ENCODE measurements around the gene BMP8B.
A peak's percentile ranks its signal among the peaks of the same experiment; 100 is the strongest.
"Not testable (repeated sequence)": the region's sequence is repeated elsewhere in the genome, so short reads cannot be mapped to it uniquely, and the experiment has no call there.

BMP8B gene, protein sequence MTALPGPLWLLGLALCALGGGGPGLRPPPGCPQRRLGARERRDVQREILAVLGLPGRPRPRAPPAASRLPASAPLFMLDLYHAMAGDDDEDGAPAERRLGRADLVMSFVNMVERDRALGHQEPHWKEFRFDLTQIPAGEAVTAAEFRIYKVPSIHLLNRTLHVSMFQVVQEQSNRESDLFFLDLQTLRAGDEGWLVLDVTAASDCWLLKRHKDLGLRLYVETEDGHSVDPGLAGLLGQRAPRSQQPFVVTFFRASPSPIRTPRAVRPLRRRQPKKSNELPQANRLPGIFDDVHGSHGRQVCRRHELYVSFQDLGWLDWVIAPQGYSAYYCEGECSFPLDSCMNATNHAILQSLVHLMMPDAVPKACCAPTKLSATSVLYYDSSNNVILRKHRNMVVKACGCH

DNA sequence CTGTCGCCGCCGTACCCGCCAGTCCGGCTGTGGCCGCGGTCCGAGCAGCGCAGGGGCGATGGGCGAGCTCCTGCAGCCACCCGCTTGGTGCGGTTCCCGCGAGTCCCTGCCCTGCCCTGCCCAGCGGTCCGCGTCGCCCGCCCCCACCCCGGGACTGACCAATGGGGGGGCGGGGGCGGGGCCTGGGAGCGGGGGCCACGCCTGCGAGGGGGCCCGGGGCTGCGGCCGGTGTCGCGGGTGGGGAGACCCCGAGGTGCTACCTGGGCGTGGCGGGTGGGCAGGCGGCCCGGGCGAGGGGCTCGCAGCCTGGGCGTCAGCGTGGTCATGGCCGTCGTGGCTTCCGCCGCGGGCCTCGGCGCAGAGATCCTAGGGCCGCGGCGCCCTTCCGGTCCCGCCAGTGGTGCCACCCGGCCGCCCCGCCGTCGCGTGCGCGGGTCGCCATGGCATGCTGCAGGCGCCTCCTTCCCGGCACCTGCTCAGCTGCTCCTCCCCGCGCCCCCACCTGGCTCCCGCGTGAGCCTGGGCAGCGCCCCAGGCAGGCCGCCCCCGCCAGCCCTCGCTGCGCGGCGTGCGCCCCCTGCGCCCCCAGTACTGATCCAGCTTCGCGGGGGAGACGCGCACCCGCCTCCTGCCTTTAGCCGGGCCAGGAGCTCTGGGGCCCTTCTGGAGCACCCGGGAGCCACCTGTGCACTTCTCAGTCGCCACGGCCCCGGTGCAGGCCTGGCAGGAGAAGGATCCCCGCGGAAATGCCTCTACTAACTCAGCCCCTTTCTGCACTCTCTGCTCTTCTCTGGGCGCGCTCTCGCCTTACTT is at the start of gene BMP8B:
BMP8B (minus strand) TSS at position 108 of the 813 bp plus-strand sequence. CDS start 380 bp downstream, outside the sequence.
- DNase-seq, result peak; percentile 68

DNA sequence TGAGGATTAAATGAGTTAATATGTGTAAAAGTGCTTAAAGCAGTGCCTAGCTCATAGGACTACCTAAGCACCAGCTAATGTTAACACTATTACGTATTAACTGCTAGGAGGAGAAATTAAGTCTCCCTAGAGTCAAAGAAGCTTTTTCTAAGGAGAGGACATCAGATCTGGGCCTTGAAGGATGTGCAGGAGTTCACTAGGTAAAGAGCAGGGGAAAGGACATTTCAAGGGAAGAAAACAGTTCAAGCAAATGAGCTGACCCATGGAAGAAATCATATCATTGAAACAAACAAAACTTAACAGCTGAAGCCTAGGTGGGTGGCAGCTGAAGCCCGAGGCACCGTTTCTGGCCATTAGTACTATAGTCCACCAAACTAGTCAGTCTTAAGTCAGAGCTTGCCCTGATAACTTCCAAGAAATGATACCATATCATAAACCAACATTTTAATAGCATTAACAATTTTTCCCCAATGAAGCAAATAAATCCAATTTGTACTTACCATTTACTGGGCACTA is 48.0 kb upstream of the BMP8B start:
- no peak for DNase-seq

DNA sequence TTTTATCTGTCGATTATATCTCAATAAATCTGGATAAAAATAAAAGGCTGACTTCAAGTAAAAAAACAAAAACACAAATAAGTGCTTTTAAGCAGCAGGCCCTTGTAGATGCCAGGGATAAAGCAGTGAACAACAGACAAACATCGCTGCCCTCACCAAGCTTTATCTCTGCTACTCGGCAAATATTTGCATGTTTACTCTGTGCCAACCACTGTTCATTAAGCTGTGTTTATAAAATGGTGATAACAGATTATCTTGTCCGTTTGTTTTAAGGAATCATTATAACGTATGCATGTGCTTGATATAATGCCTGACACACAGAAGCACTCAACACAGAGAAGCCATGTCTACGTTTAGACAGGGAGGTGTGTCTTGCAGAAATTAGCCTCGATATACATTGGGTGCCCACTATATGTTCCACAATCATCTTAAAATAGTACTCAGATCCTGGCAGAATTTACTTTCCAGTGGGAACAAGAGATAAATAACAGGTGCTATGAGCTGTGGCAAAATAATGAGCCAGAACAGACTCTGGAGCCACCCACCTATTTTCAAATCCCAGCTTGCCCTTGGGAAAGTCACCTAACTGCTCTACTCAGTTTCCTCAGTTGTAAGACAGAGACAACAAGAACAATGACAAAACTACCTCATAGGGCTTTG is 47.4 kb upstream of the BMP8B start:
- no peak for DNase-seq

DNA sequence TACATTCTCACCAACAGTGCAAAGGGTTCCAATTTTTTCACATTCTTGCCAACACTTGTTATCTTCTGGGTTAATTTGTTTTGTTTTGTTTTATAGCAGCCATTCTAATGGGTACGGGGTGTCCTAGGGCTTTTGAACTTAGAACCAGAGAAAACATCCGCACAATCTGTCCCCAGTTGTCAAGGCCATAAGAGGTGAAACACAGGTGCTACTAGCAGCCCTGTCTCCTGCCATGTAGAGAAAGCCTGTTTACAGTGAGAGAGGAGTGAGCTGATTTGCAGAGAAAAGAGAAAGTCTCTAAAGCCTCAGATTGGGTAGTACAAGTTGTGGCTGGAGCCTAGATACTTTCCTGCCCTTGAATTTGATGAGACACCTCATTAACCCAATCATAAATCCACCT is 46.4 kb upstream of the BMP8B start:
- DNase-seq, result no peak

DNA sequence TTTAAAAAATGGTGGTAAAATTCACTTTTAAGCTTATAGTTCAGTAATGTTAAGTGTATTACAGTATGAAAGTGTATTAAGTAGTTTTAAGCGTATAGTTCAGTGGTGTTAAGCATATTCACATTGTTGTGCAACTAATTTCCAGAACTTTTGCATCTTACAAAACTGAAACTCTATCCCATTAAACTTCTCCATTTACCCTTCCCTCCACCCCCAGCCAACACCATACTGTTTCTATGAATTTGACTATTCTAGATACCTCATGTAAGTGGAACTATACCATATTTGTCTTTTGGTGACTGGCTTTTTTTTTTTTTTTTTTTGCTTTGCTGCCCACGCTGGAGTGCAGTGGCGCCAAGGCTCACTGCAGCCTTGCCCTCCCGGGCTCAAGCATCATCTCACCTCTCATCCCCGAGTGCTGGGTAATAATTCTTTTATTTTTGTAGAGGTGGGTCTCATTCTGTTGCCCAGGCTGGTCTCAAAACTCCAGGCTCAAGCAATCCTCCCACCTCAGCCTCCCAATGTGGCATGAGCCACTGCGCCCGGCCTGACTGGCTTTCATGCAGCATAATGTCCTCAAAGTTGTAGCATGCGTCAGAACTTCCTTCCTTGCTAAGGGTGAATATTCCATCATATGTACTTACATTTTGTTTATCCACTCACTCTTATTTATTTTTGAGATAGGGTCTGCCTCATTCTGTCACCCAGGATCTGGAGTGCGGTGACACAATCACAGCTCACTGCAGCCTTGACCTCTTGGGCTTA is 45.1 kb upstream of the BMP8B start:
- no peak for DNase-seq

DNA sequence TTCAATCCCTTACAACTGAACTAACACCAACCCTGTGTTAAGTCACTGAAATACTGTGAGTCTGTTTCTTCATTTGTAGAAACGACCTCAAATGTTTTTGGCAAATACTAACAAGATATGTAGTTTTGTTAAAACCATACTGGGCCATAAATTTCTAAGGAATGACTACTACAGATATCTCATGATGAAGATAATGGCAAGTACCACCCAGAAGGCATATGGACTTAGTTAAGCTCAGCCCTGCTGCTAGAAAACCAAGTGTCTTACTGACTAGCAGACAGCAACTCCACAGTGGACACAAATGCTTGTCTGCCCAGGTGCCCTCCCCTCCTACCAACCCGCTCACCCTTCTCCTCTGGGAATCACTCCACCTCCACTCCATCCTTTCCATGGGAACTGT is 44.5 kb upstream of the BMP8B start:
- DNase-seq, result no peak

DNA sequence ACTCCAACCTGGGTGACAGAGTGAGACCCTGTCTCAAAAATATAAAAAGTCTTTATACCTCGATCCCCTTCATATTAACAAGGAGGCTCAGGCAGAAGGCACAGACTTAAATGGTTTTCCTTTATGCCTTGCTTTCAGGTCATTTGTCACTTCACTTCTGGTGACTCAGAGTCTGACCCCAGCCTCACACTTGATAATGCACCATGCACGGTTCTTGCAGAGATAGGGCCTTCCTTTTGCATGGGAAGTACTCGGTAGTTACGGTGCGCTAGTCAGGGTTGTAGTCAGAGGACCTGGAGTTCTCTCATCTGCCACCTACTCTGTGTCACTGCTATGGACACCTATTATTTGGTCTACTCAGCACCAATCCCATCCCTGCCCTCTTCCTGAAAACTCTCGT is 43.6 kb upstream of the BMP8B start:
- DNase-seq, result no peak

DNA sequence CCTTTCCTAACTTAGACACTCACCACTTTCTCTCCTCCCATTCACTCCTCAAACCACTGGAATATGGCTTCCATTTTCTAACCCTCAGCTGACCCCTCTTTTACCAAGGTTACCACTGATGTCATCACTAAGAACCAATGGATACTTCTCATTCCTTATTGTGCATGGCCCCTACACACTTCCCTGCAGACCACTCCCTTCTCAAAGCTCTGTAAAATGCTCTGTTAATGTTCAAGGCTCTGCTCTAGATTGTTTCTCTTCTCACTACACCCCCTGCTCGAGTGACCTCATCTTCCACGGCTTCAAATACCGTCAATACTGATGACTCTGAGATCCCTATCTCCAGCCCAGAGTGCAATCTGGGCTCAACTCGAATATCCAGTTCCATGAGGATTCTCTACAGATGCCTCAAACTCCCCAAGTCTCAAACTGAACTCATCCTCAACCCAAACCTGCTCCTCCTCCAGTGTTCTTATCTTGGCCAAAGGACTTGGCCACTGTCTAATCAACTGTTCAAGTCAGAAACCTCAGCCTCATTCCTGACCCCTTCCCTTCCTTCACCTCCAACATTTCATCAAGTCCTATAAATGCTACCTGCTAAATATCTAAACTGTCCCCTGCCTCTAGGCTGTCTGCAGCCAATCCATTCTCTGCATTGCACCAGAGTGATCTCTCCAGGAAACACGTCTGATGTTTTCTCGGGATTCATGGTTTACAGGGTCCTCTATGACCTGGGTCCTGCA is 41.3 kb upstream of the BMP8B start:
- no peak for DNase-seq

DNA sequence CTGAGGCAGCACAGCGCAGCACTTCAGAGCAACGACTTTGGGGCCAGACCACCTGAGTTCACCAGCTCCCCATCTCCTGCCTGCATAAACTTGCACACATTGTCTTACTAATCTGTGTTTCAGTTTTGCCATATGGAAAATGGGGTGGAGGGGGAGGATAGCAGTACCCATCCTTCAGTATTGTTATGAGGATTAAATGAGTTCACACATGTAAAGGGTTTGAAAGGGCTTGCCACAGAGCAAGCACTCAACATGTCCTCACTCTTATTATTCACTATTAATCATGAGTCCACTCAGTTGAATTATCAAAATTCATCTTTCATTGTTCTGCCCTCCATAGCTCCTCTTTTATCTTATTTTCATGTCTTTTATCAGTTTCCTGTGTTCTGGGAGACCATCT is 40.1 kb upstream of the BMP8B start:
- no peak for DNase-seq

DNA sequence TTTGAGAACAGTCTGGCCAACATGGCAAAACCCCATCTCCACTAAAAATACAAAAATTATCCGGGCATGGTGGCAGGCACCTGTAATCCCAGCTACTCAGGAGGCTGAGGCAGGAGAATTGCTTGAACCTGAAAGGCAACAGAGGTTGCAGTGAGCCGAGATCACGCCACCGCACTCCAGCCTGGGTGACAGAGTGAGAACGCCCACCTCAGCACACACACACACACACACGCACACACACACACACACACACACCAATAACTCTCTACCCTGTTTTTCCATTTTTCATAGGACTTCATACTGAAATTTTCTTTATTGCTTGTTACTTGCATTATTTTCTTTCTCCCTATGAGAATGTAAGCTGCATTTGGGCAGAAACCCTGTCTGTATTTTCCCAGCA is 39.6 kb upstream of the BMP8B start:
- not testable (repeated sequence) for DNase-seq

DNA sequence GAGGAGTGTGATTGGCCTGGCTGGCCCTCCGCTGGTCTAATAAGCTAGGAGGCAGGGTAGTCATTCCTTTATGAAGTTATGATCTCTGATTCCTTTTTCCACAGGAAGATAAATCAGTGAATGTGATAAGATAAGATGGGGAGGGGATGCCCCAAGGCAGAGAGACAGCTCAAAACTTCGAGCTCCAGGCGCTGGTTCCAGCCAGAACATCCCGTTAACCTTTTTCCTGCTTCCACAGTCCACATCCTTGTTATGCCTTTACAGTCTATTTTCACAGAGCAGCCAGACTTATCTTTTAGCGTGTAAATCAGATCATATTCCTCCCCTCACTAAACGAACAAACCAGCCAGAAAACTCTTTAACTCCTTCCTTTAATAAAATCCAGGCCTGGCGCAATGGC is 38.5 kb upstream of the BMP8B start:
- DNase-seq, result no peak

DNA sequence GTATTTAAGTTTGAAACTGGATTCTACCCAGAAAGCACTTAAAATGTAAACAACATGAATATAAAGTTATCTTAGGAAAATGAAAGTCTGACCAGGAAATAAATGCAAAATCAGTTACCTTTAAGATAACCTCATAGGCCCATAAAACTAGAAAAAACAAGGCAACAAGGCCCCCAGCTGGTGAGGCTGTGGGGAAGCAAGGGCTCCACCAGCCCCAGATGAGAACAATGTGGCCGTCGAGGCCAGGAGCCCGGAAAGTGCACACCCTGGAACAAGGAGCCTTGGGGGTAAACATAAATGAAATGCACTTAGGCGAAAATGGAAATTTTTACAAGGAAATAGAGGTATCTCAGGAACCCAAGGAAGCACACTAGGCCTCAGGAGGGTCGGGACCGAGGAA is 37.9 kb upstream of the BMP8B start:
- no peak for DNase-seq

DNA sequence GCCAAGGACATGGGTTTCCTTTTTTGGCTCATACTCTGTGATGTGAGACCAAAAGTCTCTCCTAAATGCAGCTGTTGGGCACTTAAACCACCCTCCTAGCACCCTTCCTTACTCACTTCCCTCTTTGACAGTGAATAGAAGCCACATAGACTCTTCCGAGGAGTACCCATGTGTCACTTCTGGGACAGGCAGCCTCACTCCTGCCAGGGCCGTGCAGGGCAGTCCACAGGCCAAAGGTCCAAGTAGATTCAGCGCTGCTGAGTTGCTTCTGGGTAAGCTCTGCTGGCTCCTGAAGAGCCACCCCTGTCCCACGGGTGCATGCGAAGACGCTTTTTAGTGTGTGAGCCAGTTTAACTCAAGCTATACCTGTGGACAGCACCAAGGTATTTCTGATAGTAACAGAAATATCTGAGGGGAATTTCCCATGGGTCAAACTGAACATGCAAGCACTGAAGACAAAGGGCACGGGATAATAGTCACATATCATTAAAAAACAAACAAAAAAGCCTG is 36.8 kb upstream of the BMP8B start:
- DNase-seq, result no peak

DNA sequence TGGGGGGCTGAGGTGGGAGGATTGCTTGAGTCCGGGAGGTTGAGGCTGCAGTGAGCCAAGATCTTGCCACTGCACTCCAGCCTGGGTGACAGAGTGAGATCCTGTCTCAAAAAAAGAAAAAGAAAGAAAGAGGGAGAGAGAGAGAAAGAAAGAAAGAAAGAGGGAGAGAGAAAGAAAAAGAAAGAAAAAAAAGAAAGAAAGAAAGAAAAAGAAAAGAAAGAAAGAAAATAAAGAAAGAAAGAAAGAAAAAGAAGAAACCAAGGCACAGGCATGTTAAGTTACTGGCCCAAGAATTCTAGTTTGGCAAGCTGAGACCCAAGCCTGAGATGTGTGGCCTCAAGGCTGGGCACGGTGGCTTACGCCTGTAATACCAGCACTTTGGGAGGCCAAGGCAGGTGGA is 34.8 kb upstream of the BMP8B start:
- not testable (repeated sequence) for DNase-seq

DNA sequence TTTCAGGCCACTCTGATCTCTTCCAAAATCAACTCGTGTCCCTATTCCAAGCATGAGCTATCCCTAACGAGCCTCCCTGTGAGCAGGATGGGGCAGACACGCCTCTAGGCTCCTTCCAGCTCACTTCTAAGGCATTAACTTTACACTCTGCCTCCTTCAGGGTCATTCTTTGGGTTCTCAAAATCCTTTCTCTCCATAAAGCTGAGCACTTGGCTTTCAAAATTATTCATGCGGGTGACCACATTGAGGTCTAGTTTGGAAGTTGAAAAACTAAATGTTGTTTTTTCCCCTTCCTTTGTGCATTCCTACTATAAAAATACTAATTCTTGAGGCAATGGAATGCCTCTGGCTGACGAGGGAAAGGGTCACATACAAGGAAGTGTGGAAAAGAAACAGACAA is 33.5 kb upstream of the BMP8B start:
- no peak for DNase-seq

DNA sequence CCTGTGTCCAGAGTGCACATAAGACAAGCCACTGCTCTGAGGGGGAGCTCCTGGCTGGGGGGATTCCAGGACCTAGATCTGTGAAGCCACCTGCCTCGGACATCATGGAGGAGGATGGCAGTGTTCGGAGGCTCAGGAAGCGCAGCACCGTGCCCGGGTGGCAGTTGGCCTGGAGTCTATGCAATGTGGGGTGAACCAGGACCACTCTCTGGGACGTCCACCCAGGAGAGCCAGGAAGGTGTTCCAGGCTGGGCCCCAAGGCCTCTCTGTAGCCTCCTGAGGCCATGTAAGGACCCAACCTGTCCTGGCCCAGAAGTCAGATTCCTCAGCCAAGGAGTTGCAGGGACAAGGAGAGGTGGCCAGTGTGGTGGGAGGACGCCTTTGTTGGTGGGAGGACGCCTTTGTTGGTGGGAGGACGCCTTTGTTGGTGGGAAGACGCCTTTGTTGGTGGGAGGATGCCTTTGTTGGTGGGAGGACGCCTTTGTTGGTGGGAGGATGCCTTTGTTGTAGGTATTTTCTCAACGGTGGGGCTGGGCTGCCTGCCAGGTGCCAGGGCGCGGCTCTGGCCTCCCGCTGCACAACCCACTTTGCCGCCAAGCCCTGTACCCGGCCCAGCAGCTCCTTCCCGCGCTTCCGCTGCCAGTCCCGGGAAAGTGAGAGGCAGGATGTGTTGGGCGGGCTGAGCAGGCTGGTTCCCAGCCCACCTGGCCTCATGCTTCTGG is 30.6 kb upstream of the BMP8B start:
- DNase-seq, result no peak

DNA sequence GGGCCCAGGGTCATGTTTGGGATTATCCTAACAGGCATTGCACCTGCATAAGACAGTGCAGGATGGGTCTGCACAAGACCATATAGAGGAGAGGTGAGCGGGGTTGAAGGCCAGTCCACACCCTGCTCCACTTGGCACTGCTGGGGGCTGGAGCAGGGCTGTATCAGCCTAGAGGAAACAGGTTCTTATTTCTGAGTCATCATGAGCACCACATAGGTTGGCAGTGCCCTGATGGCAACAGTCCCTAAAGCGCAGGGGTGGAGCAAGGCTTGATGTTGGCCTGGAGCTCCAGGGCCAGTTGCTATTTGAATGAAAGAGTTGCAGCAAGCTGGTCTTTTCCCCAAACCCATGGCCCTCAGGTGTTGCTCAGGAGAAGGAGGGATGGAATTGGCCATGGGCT is 29.8 kb upstream of the BMP8B start:
- DNase-seq, result no peak

DNA sequence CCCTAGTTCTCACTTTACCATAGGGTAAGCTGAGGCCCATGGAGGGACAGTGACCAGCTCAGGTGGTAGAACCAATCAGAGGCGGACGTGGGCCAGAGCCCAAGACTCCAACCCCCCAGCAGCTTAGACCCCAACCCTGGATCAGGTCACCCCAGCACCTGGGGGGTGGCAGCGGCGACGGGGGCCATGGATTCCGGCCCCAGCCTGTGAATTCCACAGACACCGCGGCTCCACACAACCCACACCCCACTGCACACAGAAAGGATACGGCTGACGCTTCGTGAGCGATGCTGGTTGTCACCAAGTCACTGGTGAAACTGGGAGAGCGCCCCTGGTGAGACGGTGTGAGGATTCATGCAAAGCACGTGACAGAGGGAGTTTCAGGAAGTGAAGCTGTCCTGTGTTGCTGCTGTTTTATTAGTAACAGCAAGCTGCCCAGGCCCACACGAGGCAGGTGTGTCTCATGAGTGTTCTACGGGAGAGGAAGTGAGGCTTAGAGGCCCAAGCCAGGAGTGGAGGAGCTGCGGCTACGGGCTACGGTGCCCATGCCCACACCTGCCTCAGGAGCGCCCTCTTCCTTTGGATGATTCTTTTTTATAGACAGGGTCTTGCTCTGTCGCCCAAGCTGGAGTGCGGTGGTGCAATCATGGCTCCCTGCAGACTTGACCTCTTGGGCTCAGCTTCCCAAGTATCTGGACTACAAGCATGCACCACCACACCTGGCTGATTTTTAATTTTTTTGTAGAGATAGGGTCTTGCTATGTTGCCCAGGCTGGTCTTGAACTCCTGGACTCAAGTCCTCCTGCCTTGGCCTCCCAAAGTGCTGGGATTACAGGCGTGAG is 28.6 kb upstream of the BMP8B start:
- not testable (repeated sequence) for DNase-seq

DNA sequence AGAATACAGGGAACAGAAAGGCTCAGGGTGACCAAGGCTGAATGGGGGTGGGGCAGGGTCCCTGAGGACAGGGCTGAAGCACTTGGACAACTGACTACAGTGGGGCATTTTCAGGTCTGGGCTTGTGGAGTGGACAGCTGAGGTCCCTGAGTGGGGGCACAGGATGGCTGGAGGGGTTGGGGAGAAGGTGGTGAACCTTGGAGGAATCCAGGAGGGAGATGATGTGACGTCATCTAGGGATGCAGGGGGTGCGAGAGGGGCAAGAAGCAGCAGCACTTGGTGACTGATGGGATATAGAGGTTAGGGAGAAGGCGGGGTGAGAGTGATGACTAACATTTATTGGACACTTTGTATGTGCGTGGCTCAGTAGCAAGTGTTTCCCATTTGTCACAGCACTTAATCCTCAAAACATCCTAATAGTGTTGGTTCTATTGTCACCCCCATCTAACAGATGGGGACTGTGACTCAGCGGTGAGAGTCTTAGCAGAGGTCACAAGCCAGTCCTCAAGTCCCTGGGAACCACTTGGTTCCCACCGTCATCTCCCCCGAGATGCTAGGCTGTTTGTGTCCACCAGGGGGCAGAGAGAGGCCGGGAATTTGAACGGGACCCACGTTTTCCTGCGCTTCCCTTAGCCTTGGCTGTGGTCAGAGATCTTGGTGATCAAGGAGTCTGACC is 27.9 kb upstream of the BMP8B start:
- DNase-seq, result peak; percentile 54
